SK-N-SH (cell line): ENCODE data around the gene ZNF277.

Source experiments
- EP300 ChIP-seq, 2 experiments: IDR thresholded peaks; 2 replicates each; pipeline versions ENCODE4 v1.4.0 to v1.6.1; 2012; ENCODE audit warnings: borderline replicate concordance in 1 of 2, low read depth in 1 of 2, low read length in 1 of 2
- NFIC ChIP-seq: IDR thresholded peaks from 2 replicates; pipeline ENCODE4 v1.4.0; 2012; ENCODE audit warnings: borderline replicate concordance
- TAF1 ChIP-seq: IDR thresholded peaks from 2 replicates; pipeline ENCODE4 v1.6.1; 2012; ENCODE audit warnings: low read depth, mild to moderate bottlenecking, low read length, moderate library complexity, borderline replicate concordance
- TF ChIP-seq, protein P1 (sequence below): IDR thresholded peaks from 2 replicates; pipeline ENCODE4 v1.4.0; 2012; ENCODE audit warnings: low read depth, borderline replicate concordance
- TF ChIP-seq, protein P2 (sequence below): fragments of 200-600 bp; sonication (generic); IDR thresholded peaks from 2 replicates; pipeline ENCODE4 v1.6.1; 2017; ENCODE audit warnings: antibody characterized with exemption, mild to moderate bottlenecking, moderate library complexity
- TF ChIP-seq, protein P3 (sequence below): IDR thresholded peaks from 2 replicates; pipeline ENCODE4 v1.4.0; 2012; ENCODE audit warnings: low read depth

DNA sequence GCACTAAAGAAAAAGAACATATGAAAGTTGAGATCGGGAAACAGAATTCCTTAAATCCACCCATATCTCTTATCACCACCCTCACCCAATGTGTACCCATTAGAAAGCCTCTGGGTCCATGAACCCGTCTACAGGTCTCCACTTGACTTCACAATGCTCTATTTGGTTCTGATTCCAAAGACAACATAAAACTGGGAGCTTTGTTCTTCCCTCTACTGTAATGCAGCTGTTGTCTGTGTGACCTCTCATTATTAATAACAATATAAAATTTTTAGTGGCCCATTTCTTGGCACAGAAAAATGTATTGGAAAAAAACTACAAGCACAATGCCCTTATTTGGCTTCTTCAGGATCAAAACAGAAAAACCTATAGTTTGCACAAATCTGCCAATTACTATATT, 30.3 kb upstream of the ZNF277 start:
- TF ChIP-seq NFIC (no peak), TAF1 (no peak), EP300 (IDR thresholded peaks at IDR 0.05; ENCODE audit: borderline replicate concordance in 1 of 2, low read depth in 1 of 2, low read length in 1 of 2) (no peak)
- TF ChIP-seq, protein P1, sequence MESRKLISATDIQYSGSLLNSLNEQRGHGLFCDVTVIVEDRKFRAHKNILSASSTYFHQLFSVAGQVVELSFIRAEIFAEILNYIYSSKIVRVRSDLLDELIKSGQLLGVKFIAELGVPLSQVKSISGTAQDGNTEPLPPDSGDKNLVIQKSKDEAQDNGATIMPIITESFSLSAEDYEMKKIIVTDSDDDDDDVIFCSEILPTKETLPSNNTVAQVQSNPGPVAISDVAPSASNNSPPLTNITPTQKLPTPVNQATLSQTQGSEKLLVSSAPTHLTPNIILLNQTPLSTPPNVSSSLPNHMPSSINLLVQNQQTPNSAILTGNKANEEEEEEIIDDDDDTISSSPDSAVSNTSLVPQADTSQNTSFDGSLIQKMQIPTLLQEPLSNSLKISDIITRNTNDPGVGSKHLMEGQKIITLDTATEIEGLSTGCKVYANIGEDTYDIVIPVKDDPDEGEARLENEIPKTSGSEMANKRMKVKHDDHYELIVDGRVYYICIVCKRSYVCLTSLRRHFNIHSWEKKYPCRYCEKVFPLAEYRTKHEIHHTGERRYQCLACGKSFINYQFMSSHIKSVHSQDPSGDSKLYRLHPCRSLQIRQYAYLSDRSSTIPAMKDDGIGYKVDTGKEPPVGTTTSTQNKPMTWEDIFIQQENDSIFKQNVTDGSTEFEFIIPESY = no peak
- TF ChIP-seq, protein P2, sequence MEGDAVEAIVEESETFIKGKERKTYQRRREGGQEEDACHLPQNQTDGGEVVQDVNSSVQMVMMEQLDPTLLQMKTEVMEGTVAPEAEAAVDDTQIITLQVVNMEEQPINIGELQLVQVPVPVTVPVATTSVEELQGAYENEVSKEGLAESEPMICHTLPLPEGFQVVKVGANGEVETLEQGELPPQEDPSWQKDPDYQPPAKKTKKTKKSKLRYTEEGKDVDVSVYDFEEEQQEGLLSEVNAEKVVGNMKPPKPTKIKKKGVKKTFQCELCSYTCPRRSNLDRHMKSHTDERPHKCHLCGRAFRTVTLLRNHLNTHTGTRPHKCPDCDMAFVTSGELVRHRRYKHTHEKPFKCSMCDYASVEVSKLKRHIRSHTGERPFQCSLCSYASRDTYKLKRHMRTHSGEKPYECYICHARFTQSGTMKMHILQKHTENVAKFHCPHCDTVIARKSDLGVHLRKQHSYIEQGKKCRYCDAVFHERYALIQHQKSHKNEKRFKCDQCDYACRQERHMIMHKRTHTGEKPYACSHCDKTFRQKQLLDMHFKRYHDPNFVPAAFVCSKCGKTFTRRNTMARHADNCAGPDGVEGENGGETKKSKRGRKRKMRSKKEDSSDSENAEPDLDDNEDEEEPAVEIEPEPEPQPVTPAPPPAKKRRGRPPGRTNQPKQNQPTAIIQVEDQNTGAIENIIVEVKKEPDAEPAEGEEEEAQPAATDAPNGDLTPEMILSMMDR = no peak
- TF ChIP-seq, protein P3, sequence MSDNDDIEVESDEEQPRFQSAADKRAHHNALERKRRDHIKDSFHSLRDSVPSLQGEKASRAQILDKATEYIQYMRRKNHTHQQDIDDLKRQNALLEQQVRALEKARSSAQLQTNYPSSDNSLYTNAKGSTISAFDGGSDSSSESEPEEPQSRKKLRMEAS = no peak
